GM18870 (cell line): ENCODE results near the gene DYNC2H1.

Experiments
- ATAC-seq: cut with Tn5 transposase; IDR thresholded peaks from one replicate; pipeline ENCODE4 v1.9.1; 2021; ENCODE audit warnings: moderate library complexity; ENCODE audit not compliant: unreplicated experiment

Gene DYNC2H1

DNA sequence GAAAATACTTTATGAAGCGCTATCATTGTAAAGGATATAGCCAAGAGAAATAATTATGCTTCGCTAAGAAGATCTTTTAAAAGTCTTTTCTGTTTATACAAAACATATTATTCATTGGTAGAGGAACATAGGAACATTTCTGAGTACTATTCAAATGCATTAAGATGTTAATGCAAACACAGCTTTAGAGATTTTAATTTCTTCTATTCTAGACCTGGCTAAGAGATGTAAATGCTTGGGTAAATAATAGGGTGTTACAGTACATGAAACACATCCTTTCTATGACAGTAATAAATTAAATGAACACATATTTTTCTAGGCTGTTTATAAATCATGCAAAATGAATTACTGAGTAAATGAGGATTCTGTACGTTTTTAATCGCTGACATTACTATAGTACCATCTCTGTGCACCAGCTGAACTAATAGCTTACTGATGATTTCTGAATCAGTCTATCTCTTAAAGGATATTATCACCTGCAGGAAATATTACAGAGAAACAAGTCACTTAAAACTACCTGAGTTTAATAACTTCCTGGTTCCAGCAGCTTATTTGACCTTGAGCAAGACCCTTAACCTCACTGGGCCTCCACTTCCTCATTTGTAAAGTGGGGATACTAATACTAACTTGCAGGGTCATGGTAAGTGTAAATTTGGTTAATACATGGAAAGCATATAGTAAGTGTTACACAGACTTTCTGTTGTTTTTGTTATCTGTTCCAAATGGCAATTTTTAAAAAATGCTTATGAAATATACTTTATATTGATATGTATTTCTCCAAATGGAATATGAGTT lies 344.9 kb downstream of the DYNC2H1 start:
- no peak for ATAC-seq

DNA sequence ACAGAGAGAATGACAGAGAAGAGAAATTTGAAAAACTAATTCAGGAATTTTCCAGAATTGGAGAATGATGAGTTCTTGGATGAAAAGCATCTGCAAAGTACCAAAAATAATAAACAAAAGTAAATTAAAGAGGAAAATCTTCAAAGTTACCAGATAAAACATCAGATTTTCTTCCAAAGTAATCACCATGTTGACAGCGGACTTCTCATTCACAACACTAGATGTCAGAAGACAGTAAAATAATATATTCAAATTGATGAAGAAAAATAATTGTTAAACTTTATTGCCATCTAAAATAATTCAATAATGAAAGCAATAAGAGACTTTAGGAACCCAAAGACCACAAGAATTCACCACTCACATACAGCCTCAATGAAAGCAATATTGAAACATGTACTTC lies 355.2 kb downstream of the DYNC2H1 start:
- no peak for ATAC-seq

DNA sequence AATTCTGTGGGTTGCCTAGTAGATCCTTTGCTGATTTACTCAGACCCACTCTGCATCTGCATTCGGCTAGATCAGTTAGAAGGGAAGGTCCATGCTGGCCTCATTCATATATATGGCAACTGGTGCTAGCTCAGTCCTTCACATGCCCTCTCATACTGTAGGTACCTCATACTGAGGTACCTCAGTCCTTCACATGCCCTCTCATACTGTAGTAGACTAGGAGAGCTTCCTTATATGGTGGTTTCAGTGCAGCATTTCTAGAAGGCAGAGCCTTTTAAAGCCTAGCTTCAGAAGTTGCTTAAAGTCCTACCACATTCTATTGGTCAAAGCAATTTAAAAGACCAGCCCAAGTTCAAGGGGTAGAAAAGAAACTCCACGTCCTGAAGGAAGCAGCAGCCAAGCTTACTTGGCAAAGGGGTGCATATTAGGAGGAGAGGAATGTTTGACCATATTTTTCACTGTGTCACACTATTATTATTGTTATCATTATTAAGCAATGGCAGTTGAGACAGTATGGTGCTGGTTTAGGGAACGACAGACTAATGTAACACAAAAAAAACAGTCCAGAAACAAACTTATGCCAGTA lies 356.4 kb downstream of the DYNC2H1 start:
- no peak for ATAC-seq

DNA sequence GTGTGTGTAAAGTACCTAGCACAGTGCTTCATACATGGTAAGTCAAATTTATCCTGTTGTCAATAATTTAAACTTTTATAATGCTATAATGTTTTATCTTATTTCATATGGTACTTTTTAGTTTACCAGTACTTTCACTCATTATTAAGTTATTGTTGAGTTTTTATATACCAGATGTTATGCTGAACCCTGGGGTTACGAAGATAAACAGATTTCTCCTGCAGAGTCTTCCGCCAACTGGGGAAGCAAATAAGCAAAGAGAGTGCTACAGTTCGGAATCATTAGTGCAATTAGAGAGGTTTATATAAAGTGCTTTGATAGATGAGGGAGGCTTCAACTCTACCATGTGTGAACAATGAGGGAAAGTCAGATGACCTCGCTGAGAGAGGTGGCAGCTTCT lies 362.3 kb downstream of the DYNC2H1 start:
- ATAC-seq = no peak

DNA sequence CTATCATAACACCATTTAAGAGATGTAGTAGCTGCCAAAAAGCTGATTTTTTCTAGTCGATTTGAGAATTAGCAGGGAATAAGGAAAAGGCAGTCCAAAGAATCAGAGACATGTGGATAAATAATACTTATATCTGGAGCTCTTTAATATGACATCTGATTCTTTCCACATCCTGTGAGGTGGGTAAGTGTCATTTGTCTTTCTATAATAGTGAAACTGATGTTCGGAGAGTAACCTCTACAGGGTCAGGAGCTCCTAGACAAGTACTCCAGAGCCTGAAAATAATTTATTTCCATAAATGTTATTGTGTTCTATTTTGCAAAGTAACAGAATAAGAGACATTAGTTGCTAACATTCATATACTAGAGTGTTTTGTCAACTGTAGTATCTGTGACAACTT lies 367.6 kb downstream of the DYNC2H1 start:
- ATAC-seq = no peak

DNA sequence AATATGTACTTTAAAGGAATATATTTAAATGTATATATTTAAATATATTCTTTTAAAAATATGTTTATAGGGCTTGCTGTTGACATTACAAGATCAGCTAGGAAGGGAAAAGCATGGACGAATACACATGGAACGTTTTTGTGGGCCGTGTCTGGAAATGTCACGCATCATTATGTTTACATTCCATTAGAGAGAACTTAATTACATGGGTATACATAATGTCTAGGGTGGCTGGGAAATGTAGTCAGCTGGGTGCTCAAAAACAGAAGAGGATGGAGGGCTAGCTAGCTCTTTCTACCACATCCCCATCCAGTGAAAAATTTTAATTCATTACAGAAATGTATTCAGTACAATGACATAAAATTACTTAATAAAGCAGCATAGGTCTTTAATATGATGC lies 371.2 kb downstream of the DYNC2H1 start:
- no peak for ATAC-seq

DNA sequence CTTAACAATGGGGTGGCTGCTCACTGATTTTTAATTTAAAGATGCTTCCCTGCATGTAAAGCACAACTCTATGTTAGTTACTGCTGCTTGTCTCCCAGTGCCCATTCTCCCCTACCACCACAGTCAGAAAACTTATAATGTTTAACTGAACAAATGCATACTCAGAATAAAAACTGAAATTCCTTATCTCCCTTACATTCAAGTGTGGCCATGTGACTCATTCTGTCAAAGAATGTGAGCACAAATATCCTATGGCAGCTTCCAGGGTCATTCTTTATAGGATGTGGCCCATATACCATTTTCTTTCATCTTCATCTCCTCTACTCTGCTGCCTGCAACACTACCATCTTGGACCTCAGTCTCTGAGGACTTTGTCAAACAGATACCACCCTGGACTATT lies 374.8 kb downstream of the DYNC2H1 start:
- ATAC-seq = no peak

DNA sequence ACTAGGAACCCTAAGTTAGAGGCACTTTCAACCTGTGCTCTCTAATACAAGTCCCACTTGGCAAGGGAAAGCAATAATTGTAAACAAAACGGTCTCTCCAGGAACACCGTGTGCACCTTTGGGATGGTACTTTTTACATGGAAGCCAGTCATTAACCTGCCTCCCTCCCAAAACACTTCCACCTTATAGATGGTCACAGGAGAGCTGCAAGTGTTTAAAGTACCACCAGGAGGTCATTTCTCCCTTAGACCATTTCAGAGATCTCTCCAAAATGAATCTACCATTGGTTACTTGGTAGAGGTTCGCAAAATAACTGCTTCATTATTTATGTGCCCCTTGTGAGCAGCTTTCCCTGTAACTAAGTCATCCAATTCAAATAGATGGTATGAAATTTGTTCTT lies 375.3 kb downstream of the DYNC2H1 start:
- no peak for ATAC-seq

DNA sequence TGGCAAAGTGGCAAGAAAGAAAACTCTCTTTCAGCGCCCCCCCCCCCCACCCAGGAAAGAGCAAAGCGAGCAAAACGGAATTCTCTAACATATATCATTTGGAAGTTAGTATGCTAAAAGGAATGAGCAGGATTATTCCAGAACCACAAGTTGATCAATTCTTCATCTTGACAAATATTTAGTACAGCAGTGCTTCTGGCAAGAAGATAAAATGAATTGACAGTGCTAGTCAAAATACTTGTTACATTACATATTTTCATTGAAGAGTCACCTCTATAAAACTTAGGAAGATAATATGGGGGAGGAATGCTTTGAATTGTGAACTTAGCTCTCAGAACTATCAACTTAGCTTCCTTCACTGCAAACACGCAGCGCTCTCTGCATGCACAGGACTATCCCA lies 377.4 kb downstream of the DYNC2H1 start:
- ATAC-seq = no peak

DNA sequence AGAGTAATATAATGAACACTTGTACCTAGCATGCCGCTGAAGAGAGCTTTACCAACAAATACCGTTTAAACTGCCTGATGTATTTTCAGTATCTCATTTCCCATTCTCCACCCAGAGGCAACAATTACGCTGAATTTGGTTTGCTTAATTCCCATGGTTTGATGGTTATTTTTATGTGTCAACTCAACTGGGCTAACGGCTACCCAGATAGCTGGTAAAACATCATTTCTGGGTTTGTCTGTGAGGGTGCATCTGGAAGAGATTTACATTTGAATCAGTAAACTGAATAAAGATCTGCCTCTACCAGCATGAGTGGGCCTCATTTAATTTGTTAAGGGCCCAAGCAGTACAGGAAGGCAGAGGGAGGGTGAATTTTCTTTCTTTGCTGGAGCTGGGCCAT lies 377.9 kb downstream of the DYNC2H1 start:
- ATAC-seq = no peak

DNA sequence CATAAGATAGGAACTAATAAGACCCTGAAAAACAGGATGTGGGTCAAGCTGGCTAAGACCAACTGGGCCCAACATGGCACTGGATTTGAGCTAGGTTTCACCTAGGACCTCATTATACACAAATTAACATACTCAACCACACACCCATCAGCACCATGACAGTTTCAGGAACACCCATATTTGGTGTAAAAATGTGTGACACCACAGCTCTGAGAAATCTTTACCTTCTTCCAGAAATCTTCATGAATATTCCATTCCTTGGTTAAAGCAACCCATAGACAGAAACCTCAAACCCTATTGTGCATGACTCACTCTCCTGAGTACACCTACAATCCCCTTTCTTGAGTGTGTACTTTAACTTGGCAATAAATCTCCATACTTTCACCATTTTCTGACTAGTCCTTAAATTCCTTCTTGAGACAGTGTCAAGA lies 378.8 kb downstream of the DYNC2H1 start:
- ATAC-seq = no peak

DNA sequence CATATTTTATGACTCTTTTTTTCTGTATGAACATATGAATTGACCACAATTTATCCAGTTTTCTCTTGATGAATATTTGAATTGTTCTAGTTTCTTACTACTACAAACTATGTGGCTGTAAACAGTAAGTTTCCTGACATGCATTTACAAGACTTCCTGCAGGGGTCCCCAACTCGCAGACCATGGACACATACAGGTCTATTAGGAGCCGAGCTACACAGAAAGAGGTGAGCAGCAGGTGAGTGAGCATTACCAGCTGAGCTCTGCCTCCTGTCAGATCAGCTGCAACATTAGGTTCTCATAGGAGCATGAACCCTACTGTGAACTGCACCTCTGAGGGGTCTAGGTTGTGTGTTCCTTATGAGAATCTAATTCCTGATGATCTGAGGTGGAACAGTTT lies 379.4 kb downstream of the DYNC2H1 start:
- no peak for ATAC-seq

DNA sequence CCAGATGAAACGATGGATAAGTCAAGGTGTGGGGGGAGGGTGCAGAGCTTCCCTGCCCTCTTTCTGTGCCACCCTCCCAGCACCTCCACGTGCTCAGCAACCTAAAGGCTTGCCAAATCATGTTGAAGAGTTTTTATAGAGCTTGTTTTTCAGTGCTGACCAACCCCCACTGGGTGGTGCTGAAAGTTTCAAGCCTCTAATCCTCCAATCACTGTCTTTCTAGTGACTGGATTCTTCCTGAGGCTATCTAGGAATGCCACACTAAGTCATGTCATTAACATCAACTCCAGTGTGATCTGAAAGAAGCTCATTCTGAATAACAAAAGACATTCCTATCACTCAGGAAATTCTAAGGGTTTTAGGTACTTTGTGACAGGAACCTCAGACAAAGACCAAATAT lies 382.6 kb downstream of the DYNC2H1 start:
- ATAC-seq = no peak

DNA sequence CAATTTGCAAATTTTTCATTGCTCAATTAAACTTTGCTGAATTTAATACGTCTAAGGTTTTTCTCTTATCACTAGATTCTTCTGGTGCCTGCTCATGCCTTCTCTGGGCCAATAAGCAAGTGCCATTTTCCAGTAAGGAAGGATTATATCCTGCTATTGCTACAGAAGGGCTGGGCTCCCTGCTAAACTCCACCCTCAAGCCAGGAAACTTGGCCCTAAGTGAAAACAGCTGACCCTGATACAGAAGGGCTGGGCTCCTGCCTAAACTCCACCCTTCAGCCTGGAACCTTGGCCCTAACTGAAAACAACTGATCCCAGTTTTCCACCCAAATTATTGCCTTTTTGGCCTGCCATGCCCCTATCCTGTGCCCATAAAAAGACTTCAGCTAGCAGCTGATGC lies 385.3 kb downstream of the DYNC2H1 start:
- ATAC-seq = no peak

DNA sequence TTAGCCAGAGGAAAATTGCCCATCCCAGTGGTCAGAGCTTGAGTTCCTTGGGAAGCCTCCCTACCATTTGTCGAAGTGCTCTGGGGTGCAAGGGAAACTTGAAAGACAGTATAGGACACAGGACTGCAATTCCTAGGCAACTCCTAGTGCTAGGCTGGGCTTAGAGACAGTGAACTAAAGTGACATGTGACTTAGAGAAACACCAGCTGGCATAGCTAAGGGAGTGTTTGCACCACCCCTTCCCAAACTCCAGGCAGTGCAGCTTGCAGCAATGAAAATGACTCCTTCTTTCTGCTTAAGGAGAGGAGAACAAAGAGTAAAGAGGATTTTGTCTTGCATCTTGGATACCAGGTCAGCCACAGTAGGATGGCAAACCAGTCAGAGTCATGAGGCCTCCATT lies 388.0 kb downstream of the DYNC2H1 start:
- ATAC-seq = no peak

DNA sequence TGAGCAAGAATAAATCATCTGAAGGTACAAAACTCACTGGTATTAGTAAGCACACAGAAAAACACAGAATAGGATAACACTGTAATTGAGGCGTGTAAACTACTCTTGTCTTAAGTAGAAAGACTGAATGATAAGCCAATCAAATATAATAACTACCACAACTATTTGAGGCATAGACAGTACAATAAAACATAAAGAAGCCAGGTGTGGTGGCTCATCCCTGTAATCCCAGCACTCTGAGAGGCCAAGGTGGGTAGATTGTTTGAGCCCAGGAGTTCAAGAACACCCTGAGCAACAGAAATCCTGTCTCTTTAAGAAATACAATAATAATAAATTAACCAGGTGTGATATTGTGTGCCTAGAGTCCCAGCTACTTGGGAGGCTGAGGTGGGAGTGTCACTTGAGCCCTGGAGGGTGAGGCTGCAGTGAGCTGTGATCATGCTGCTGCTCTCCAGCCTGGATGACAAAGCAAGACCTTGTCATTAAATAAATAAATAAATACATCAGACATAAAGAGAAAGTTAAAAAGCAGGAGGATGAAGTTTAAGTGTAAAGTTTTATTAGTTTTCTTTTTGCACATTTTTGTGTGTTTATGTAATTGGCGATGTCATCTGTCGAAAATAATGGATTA lies 390.6 kb downstream of the DYNC2H1 start:
- ATAC-seq = no peak

DNA sequence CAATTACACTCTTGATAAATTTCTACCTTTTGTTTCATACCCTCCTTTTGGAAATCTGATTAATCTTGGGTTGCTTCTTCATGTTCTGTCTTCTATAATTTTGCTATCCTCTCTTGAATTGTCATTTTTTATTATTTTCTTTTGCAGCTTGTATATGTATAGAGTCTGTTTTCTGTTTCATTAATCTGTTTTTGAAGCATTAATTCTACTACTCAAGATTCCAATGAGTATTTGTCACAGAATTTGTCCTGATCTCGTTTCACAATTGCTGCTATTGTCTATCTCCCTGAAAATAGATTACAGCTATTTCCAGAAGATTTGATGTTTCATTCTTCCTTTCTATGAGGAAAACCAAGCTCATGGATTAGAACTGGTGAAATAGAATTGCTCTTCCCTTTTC lies 406.1 kb downstream of the DYNC2H1 start:
- no peak for ATAC-seq

DNA sequence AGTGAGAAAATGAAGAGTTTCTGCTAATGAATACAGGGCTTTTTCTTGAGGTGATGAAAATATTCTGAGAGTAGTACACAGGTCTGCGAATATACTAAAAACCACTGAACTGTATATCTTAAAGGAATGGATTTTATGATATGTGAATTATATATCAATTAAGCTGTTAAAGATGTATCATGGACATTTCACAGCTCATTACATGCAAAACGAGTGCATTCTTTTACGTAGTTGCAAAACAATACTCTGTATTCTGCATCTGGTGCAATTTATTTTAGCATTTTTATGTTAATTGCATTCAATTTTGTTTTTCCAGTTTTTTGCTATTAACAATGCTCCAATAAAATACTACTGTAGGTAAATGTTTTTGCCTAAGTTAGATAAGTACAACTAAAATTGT lies 411.6 kb downstream of the DYNC2H1 start:
- ATAC-seq = no peak

DNA sequence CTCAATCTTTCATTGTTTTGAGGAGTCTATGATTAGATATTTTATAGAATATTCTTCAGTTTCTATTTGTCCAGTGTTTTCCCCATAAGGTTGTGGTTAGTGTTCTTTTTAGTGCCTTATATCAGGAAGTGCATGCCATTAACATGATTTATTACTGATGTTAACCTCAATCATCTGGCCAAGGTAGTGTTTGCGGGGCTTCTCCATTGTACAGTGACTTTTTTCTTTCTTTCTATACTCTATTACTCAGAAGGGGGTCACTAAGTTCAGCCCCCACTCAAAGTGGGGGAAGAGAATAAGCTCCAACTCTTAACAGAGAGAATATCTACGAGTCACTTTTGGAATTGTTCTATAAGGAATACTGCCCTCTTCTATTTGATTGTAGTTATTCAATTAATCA lies 415.8 kb downstream of the DYNC2H1 start:
- no peak for ATAC-seq

DNA sequence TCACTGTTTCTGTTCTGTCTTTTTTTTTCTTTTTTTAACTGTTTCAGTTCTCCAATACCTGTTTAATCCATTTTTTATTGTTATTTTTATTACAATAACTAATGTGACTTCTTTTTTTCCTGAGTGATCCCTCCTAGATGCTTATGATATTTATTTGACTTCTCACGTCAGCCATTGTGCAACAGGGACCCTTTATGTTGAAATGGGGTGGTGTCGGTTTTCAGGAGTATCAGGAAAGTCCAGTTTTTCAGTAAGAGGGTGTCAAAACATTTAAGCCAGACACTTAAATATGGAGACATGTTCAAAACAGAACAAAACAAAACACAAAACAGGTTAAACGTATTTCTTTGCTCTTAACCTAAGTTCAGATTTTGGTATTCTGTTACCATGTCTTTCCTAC lies 418.8 kb downstream of the DYNC2H1 start:
- ATAC-seq = no peak

DNA sequence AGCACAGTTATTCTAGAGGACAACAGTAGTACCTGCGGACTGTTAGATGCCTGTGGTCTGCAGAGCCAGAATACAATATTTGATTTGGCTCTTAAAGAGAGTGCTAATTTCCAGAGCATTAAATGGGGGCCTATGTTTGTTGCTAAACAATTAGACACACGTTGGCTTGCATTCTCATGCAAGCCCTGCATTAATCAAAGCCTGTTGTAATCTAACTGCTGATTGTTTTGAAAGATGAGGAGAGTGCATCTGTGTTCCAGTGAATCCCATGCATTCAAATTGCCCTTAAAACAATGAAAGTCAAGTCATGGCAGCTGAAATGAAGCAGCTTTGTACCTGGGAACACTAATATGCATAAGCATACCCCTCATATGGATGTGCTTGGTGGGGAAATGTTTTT lies 419.4 kb downstream of the DYNC2H1 start:
- no peak for ATAC-seq

DNA sequence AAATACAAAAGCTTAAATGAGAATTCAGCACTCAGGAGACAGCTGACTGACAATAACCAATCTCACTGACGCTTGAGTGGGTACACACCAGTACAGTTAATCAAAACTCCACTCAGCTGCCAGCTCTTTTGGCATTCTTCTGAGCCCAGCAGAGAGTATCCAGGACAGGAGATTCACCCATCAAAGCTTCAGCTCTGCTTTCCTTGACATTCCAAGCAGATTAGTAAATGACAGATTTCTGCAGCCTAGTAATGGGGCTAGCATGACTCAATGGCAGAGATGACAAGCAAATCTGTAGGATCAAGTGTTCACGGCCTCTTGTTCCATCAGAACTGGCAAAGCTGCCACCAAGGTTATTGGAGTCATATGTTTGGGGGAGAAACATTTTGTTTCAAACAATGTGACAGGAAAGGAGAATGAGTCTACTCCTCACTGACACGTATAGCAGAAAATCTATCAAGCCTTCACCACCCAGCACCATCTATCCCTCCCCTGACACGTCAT lies 420.0 kb downstream of the DYNC2H1 start:
- no peak for ATAC-seq
